OCI-LY7 (cell line): ENCODE data around the gene PRKRIP1.

Source experiments
- CTCF ChIP-seq: fragments of 200-600 bp; sonication (generic); conservative IDR thresholded peaks from 2 replicates; pipeline ENCODE4 v1.5.1; 2014; ENCODE audit warnings: mild to moderate bottlenecking, antibody characterized with exemption, low read length, moderate library complexity, mixed read lengths
- EZH2phosphoT487 ChIP-seq: fragments of 200-600 bp; sonication (generic); IDR thresholded peaks from 2 replicates; pipeline ENCODE4 v1.6.1; 2018; ENCODE audit warnings: low read depth, borderline replicate concordance, mild to moderate bottlenecking, mixed run types, antibody characterized with exemption, low read length, moderate library complexity, mixed read lengths

- TF ChIP-seq CTCF (no peak), EZH2phosphoT487 (no peak)
Observed at GRCh38 chr7:102471791-102472125, 75.6 kb downstream of the PRKRIP1 start.
